ENCODE results near the gene SLC29A1. TPM values are rescaled to one million over a fixed set of nuclear protein-coding genes. Genes with fewer than 3 reads are reported as not detected.

Gene SLC29A1
- total and polyA plus RNA-seq, 2 donors (not counting 3 experiments of a cell fraction or from before 2014, with no cell fraction given), result 202 to 539 TPM

DNA sequence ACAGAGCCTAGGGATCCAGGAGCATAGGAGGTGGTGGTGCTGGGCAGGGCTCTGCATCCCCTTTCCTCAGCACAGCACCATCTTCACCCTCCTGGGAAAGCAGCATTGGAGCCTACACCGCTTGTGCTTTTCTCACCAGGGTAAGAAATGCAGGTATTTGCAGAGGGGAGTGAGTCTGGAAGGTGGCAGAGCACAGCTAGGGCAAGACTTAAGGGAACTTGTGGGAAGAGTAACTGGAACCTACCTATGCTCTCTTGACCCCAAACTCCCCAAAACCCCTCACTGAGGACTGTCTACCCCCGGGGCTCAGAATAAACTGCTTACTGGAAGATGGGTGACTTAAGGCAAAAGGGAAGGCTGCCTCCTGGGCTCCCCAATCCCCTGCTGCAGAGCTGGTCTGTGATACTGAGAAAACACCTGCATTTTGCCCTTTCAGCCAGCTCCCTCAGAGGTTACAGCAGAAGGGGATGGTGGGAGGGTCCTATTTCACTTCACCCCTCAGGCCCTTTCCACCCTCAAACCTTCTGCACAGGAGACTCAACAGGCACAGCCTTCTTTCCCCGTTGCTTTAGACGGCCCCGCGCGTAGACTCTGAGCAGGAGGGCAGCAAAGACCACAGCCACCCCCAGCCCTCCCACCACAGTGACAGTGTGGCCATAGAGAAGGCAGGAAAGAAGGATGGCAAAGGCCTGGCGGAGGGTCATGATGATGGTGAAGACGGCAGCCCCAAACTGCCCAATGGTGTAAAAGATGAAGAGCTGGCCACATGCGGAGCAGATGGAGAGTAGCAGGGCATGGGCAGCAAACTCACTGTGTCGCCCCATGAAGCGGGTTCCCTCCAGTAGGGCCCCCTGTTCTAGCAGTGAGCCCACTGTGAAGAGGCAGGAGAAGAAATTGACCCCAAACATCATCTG is 31.1 kb downstream of the SLC29A1 start:
- DNase-seq (ENCODE audit: low read depth, low spot score) (no peak), FAIRE-seq (no peak)
- no peak overlapping the region for H3K27ac ChIP-seq (ENCODE audit: insufficient read depth, low read depth, low read length)
- peaks cover 50% of the 10 kb centered on the region for H3K79me2 ChIP-seq (ENCODE audit: control insufficient read depth, insufficient read depth, low read length)
- ChIA-PET POLR2A (interaction anchor here (2.9 kb wide), 1 partner anchor 8 kb away, joined by 49 read pairs; the partner anchor contains the start of gene HSP90AB1), CTCF (interaction anchor here (0.8 to 3.3 kb wide), 6 partner anchors 8 to 82 kb away, joined by 3 to 38 read pairs (median 6); partner anchors contain the start of gene HSP90AB1)
- H4K20me1 ChIP-seq (replicated peaks; ENCODE audit: control insufficient read depth, extremely low read depth, insufficient read depth, low read length), result peaks cover 5% of the 10 kb centered on the region
- no peaks in the 10 kb centered on the region for H3K9me3 ChIP-seq (replicated peaks; ENCODE audit: control insufficient read depth, insufficient read depth, low read length)
- BruUV-seq (replicated peaks), result TSS peak; percentile 18
- H3K4me3 ChIP-seq (replicated peaks in 1 of 3; ENCODE audit: insufficient read depth in 1 of 3, low read depth in 1 of 3, low read length in 3 of 3), result no peak overlapping the region
- intact Hi-C loops (cut with micrococcal nuclease), result no loop called here
- dilution Hi-C loops (cut with MboI; ENCODE audit: extremely low pct_ligation_motif_present, low sequenced_read_pairs), result no loop called here
- peaks cover 40 to 52% of the 10 kb centered on the region in 2 experiments for H3K36me3 ChIP-seq (ENCODE audit: control insufficient read depth in 2 of 2, extremely low read depth in 1 of 2, insufficient read depth in 2 of 2, low read length in 2 of 2)
- H3K9ac ChIP-seq (replicated peaks; ENCODE audit: extremely low read depth, insufficient read depth, low read length), result no peak overlapping the region
- H3K4me1 ChIP-seq (ENCODE audit: control insufficient read depth, extremely low read depth, insufficient read depth, low read length), result peaks cover 25% of the 10 kb centered on the region
- no peak overlapping the region for H2AFZ ChIP-seq (ENCODE audit: low read depth, low read length)
- no peak for TF ChIP-seq EZH2 (IDR thresholded peaks at IDR 0.05; ENCODE audit: borderline replicate concordance, low read depth, low read length, severe bottlenecking)
- peak; percentile 33 for TF ChIP-seq POLR2A (IDR thresholded peaks at IDR 0.05; ENCODE audit: low read depth, low read length)
- no peak for TF ChIP-seq GATA2 (IDR thresholded peaks at IDR 0.05; ENCODE audit: insufficient read depth, insufficient read length, low read depth, low read length)
- TF ChIP-seq, protein P1, sequence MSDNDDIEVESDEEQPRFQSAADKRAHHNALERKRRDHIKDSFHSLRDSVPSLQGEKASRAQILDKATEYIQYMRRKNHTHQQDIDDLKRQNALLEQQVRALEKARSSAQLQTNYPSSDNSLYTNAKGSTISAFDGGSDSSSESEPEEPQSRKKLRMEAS (IDR thresholded peaks at IDR 0.05; ENCODE audit: insufficient read depth, insufficient read length), result no peak
- TF ChIP-seq, protein P2, sequence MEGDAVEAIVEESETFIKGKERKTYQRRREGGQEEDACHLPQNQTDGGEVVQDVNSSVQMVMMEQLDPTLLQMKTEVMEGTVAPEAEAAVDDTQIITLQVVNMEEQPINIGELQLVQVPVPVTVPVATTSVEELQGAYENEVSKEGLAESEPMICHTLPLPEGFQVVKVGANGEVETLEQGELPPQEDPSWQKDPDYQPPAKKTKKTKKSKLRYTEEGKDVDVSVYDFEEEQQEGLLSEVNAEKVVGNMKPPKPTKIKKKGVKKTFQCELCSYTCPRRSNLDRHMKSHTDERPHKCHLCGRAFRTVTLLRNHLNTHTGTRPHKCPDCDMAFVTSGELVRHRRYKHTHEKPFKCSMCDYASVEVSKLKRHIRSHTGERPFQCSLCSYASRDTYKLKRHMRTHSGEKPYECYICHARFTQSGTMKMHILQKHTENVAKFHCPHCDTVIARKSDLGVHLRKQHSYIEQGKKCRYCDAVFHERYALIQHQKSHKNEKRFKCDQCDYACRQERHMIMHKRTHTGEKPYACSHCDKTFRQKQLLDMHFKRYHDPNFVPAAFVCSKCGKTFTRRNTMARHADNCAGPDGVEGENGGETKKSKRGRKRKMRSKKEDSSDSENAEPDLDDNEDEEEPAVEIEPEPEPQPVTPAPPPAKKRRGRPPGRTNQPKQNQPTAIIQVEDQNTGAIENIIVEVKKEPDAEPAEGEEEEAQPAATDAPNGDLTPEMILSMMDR (IDR thresholded peaks at IDR 0.05; ENCODE audit: extremely low read depth in 1 of 2, insufficient read depth in 1 of 2, low read depth in 1 of 2, low read length in 2 of 2), result no peak
- peak; percentile 35 for TF ChIP-seq POLR2AphosphoS5 (IDR thresholded peaks at IDR 0.05; ENCODE audit: insufficient read depth, low read depth, low read length)
- no peak for TF ChIP-seq MYC (IDR thresholded peaks at IDR 0.05; ENCODE audit: low read depth, low read length)
- H3K27me3 ChIP-seq (ENCODE audit: control insufficient read depth in 2 of 2, insufficient read depth in 2 of 2, low read length in 2 of 2), result no peaks in the 10 kb centered on the region
- no peaks in the 10 kb centered on the region for H3K9me1 ChIP-seq (replicated peaks; ENCODE audit: control insufficient read depth, extremely low read depth, insufficient read depth, low read length)
- no peak overlapping the region for H3K4me2 ChIP-seq (ENCODE audit: insufficient read depth, low read length)
